Middle frontal gyrus (tissue), 1 donor: Measurements from ENCODE around the gene REC8.
"Not testable (repeated sequence)": the region's sequence is repeated elsewhere in the genome, so short reads cannot be mapped to it uniquely, and the experiment has no call there.

Experiments used
- DNase-seq: peaks from one replicate; pipeline ENCODE4 v3.0.0-alpha.2; 2015; ENCODE audit warnings: low spot score; ENCODE audit errors: extremely low spot score

REC8 gene

GRCh38 chr14:24203249-24203886 lies 31.5 kb downstream of the REC8 start:
- DNase-seq = not testable (repeated sequence)

- DNase-seq = no peak
Observed at GRCh38 chr14:24204163-24205146, 32.6 kb downstream of the REC8 start.

GRCh38 chr14:24206260-24207103 lies 34.6 kb downstream of the REC8 start:
- DNase-seq = no peak

GRCh38 chr14:24207104-24207551 lies 35.2 kb downstream of the REC8 start:
- DNase-seq = no peak

GRCh38 chr14:24207625-24208024 lies 35.7 kb downstream of the REC8 start:
- no peak for DNase-seq

GRCh38 chr14:24211311-24211710 lies 39.4 kb downstream of the REC8 start:
- DNase-seq = no peak

- DNase-seq = peak; percentile 85
Observed at GRCh38 chr14:24212924-24213865, 41.3 kb downstream of the REC8 start, which contains the start of gene CHMP4A. Gene CHMP4A (minus strand): TSS chr14:24213488. CDS start chr14:24213439, 49 bp downstream.

- DNase-seq = no peak
Observed at GRCh38 chr14:24213866-24214662, 42.2 kb downstream of the REC8 start.

- DNase-seq = peak; percentile 82
Observed at GRCh38 chr14:24215495-24216344, 43.8 kb downstream of the REC8 start, which contains the start of gene MDP1. Gene MDP1 (minus strand): TSS chr14:24216066. CDS start chr14:24215955, 111 bp downstream.

GRCh38 chr14:24216345-24216699 lies 44.4 kb downstream of the REC8 start:
- DNase-seq = no peak

- not testable (repeated sequence) for DNase-seq
Observed at GRCh38 chr14:24216876-24217275, 45.0 kb downstream of the REC8 start.

- DNase-seq = no peak
Observed at GRCh38 chr14:24219080-24219479, 47.2 kb downstream of the REC8 start.

GRCh38 chr14:24219521-24219920 lies 47.6 kb downstream of the REC8 start:
- no peak for DNase-seq

GRCh38 chr14:24222987-24223386 lies 51.1 kb downstream of the REC8 start:
- not testable (repeated sequence) for DNase-seq

- DNase-seq = no peak
Observed at GRCh38 chr14:24224618-24225071, 52.8 kb downstream of the REC8 start.

GRCh38 chr14:24226473-24226872 lies 54.6 kb downstream of the REC8 start:
- DNase-seq = no peak

GRCh38 chr14:24228902-24229301 lies 57.0 kb downstream of the REC8 start:
- DNase-seq = no peak
